Stimulated activated CD8-positive, alpha-beta memory T cell treated with anti-CD3 and anti-CD28 coated beads, Interleukin-7, amount 100 ng/mL, for 48 hours (primary cell): ENCODE data around the gene BACH1.
A peak's percentile ranks its signal among the peaks of the same experiment; 100 is the strongest.
"Not testable (repeated sequence)": the region's sequence is repeated elsewhere in the genome, so short reads cannot be mapped to it uniquely, and the experiment has no call there.

ENCODE experiments used
- DNase-seq, 2 donors: peaks; one replicate each; pipeline ENCODE4 v3.0.0-alpha.2; 2020; ENCODE audit warnings: low read depth in 1 of 2; ENCODE audit errors: extremely low read depth in 1 of 2

The BACH1 gene

DNA sequence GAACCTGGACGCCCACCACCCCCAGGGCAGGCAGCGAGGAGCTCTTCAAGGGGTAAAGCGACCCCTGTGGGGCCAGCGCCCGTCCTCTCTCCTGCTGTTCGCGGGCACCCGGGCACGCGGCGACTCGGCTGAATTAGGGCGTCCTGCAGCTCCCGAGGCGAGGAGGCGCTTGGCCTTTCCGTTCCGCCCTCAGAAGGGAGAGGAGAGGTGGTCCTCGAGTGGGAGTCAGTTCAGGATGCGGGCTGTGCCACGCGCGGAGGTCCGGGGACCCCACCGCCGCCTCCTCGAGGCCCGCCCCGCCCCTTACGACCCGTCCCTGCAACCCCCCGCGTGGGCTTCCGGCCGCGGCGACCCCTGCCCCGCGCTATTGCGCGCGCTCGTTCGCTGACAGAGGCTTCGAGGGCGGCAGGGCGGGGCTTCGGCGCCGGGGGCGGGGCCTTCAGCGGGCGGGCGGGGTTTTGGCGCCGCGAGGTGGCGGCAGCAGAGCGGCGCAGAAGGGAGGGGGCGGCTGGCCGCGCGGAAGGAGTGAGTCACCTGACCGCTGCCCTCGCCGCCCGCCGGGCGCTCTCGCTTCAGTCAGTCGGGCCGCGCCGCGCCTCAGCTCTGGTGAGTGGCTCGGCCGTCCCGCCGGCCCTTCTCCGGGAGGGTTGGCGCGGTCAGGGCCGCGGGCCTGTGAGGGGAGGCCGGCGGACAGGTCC lies at the start of gene BACH1:
Gene BACH1, plus strand, starts transcription at position 575 of the 698 bp plus-strand sequence. CDS start 22,359 bp downstream, outside the sequence.
- peak; percentile 73 to 84 for DNase-seq

DNA sequence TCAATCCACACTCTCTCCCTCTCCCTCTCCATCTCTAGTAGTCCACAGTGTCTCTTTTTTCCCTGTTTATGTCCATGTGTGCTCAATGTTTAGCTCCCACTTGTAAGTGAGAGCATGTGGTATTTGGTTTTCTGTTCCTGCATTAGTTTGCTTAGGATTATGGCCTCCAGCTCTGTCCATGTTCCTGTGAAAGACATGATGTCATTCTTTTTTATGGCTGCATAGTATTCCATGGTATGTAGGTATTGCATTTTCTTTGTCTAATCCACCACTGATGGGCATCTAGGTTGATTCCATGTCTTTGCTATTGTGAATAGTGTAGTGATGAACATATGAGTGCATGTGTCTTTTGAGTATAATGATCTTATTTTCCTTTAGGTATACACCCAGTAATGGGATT lies 49.4 kb upstream of the BACH1 start:
- not testable (repeated sequence) for DNase-seq

DNA sequence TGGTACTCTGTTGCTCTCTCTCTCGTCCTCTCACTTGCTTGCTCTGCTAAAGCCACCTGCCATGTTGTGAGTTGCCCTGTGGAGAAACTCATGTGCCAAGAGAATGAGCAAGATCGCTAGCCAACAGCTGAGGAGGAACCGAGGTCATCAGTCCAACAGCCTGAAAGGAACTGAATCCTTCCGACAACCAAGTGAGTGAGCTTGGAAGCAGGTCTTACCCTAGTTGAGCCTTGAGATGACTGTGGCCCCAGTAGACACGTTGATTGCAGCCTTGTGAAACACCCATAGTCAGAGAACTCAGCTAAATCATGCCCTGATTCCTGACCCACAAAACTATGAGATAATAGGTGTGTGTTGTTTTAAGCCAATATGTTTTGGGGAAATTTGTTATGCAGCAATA lies 48.1 kb upstream of the BACH1 start:
- no peak for DNase-seq

DNA sequence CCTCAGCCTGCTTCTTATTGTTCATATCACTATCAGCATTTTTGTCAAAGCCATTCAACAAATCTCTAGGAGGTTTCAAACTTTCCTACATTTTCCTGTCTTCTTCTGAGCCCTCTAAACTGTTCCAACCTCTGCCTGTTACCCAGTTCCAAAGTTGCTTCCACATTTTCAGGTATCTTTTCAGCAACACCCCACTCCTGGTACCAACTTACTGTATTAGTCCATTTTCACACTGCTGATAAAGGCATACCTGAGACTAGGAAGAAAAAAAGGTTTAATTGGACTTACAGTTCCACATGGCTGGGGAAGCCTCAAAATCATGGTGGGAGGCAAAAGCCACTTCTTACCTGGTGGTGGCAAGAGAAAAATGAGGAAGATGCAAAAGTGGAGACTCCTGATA lies 44.9 kb upstream of the BACH1 start:
- DNase-seq: not testable (repeated sequence)

DNA sequence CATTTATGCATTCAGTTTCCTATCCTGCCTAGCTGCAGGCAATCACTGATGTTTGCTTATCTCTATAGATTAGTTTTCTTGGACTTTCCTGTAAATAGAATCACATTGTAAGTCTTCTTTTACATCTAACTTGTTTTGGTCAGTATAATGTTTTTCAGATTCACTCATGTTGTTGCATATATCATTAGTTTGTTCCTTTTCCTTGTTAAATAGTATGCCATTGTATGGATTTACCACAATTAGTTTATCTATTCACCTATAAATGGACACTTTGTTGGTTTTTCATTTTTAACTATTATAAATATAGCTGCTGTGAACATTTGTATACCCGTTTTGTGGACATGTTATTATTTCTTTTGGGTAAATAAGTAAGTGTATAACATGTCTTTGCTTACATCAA lies 44.2 kb upstream of the BACH1 start:
- DNase-seq: no peak

DNA sequence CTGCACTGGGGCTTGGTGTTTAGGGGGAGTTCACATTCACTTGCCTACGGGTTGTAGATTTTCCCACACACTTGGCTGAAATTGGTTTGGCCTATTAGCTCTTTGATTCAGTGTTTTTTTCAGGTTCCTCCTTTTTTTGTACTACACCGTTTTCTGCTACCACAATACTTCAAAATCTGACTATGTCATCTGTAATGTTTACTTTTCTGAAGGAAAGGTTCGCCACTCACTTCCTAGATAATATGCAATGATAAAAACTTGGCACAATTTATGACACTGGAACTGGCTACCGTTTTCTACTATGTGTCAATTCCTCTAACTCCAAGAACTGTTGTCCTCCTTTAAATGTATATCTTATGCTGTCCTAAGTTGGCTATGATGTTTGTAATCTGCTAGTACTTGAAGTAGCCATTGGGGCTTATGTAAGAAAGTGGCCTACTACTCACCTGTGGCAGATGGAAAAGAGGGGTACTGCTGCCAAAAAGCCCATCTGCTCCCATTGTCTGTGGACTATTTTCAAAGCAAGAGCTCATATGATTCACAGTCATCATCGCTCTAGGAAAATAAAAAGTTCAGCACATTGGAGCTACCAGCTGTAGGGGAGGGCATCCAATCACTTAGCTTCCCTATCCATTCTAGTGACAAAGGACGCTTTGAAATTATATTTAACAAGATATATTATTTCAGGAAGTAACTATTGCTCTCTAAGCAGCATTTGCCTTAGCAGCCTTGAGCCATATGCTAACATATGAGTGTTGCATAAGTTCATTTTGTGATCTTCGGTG lies 42.4 kb upstream of the BACH1 start:
- no peak for DNase-seq

DNA sequence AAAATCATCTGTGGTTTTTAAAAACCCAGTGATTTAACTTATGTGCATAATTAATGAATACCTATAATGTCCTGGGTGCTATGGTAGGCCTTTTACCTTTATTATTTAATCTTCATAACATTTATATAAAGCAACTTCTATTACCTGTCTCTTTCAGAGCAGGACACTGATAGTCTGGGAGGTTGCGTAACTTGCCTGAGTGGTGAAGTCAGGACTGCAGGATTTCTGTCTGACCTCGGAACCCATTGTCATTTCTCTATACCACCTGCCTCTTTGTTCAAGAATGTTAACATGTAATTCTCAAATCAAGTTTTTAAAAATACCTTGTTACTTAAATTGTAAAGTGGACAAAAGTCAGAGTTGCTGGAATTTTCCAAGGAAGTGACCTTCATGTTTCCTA lies 41.0 kb upstream of the BACH1 start:
- DNase-seq: no peak

DNA sequence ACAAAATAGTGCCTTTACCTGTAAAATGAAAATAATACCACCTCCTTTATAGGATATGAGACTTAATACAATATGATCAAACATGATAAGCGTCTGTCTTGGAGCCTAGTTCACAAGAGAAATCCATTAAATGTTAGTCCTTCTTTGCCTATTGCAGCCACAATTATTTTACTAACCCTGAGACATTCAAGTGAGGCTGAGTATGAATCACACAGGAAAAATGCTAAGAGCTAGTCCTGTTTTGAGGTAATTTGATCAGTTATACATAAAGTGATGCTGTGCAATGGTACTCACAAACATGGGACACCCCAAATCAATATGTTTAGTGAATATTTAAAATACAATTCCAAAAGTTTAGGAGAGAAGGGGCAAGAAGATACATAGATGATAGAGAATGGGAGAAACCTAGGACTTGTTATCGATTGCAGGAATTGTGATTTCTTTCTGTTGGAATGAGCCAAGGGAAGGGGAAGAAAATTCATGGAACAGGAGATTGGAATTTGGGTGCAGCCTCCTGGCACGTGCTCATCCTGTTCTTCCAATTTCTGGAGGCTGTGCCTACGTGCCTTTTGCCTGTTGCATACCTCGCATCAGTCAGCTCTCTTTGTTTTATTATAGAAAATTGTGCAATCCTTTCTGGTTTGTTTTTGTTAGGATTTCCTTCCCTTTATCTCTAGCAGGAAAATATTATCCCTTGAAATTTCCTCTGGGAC lies 39.9 kb upstream of the BACH1 start:
- DNase-seq: no peak

DNA sequence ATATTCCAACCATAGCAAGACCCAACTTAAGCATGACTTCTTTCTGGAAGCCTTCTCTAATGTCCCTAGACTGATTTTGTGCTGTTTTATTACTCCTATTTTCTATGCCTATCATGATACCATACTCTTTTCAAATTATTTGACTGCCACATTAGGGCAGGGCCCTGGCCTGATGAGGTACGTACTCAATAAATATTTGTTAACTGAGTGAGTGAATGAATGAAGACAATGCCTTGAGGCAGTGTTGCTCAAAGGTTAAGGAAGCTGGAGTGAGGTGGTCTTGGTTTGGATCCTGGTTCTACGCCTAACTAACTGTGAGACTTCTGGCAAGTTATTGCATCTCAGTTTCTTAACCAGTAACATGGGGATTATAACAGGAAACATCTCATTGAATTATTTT lies 38.3 kb upstream of the BACH1 start:
- no peak for DNase-seq

DNA sequence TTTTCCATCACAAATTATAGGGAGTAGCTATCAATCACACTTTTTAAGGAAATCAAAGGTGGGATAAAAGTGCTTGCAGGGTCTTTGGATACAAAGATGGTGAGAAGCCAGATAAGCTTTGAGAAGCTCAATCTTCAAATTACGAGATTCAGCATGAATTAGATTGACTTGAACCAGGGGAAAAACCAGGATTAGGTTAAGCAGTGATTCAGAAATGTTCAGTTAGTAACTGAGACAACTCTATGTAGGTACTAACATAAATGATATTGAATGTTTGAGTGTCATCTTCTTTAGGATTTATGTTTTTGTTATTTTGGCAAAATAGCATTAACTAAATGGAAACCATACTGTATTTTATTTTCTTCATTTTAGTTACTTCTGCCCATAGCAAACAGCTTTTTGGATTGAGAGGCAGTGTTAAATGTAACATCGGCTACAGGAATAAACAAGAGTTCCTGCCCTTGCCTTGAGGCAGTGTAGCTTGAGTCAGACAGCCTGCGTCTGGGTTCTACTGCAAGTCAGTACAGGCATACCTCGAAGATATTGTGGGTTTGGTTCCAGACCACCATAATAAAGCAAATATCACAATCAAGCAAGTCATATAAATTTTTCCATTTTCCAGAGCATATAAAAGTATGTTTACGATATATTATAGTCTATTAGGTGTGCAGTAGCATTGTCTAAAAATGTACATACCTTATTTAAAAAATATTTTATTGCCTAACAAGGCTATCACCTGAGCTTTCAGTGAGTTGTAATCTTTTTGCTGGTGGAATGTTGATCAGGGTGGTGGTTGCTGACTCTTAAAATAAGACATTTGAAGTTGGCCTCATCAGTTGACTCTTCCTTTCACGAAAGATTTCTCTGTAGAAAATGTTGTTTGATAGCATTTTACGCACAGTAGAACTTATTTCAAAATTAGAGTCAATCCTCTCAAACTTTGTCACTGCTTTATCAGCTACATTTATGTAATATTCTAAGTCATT lies 36.9 kb upstream of the BACH1 start:
- no peak for DNase-seq

DNA sequence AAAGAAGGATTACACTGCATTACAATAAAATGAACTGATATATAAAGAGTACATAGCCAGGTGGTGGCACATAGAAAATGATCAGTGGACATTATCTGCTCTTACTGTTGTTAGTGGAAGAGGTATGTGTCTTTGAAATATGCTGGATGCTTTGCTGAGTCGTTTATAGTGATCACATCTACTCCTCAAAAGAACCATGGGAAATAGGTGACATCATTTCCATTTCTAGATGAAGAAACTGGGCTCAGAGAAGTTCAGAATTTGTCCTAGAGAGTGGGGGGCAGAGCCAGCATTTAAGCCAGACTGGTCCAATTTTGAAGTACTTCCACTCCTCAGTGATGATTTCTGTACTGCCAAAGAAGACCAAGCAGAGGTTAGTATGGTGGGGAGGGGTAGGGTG lies 34.0 kb upstream of the BACH1 start:
- DNase-seq: no peak

DNA sequence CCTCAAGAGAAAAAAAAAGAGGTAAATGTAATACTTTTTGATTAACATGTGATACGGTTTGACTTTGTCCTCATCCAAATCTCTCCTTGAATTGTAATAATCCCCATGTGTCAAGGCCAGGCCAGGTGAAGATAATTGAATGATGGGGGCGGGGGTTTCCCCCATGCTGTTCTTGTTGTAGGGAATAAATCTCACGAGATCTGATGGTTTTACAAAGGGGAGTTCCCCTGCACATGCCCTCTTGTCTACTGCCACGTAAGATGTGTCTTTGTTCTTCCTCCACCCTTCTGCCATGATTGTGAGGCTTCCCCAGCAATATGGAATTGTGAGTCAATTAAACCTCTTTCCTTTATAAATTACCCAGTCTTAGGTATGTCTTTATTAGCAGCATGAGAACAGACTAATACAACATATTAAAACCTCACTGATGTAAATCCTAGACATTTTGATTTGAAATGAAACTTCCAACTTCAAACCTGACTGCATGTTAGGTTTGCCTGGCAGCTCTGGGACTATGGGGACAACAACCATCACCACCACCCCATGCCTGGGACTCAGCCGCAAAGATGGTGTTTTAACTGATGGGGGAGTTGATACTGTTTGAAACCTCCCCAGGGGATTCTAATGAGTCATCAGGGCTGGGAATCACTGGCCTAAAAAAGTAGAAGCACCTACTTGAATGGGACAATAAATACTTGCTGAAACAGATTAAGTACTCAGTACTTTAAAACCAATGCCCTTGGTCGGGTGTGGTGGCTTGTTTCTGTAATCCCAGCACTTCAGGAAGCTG lies 32.8 kb upstream of the BACH1 start:
- no peak for DNase-seq

DNA sequence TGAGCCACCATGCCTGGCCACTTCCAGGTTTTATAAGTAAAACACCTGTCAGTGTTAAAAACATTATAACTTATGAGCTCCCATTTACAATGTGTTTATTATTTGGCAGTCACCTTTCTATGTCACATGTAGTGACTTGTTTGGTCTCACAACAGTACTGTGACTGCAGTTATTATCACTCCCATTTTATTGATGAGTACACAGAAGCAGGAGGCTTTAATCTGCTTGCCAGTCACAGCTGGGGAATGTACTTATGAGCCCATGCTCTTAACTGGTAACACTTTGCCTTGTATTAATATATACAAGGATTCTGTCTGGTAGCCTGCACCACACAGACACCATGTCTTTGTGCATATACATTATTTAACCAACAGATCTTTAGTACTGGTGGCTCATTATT lies 31.1 kb upstream of the BACH1 start:
- no peak for DNase-seq

DNA sequence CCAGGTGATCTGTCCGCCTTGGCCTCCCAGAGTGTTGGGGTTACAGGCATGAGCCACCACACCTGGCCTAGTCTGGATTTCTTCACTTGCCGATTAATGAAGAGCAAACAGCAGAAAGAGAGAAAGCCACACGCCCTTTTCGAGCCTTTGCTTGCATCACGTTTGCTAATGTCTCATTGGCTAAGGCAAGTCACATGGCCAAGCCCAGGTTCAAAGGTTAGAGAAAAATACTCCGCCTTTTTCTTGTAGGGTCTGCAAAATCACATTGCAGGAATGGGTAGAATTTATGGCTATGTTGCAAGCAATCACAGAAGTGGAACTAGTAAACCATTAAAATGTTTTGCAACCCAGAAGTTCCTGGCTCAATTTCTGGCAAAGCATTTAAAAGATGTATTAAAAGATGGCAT lies 26.8 kb upstream of the BACH1 start:
- DNase-seq: no peak

DNA sequence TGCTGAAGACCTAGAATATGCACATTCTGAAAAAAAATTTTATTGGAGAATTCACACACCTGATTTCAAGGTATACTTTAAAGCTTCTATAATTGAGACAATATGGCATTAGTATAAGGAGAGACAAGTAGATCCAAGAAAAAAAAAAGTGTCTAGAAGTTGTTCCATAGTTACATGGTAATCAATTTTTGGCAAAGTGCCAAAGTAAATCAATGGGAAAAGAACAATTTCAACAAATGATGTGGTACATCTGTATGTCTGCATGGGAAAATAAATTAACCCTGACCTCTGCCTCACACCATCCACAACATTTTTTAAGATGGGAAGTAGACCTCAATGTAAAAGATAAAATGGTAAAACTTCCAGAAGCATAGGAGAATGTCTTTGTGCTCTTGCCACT lies 21.3 kb upstream of the BACH1 start:
- no peak for DNase-seq

DNA sequence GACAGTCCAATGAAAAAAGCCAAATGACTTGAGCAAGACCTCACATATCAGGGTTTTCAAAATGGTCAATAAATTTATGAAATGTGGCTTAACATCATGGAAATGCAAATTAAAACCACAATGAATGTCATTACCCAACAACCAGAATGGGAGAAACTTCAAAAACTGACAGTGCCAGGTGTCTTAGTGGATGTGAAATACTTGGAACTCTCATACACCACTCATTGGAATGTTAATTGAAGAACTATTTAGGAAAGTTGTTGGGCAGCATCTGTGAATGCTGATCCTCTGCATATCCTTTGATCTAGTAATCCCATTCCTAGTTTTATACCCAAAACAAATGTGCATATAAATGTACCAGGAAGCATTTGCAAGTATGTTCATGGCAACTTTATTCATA lies 19.2 kb upstream of the BACH1 start:
- DNase-seq: no peak

DNA sequence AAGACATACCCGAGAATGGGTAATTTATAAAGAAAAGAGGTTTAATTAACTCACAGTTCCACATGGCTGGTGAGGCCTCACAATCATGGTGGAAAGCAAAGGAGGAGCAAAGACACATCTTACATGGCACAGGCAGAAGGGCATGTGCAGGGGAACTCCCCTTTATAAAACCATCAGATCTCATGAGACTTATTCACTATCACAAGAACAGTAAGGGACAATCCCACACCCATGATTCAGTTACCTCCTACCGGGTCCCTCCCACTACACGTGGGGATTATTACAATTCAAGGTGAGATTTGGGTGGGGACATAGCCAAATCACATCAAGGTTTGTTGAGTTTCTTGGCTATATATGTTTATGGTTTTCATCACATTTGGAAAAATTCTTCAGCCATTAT lies 16.9 kb upstream of the BACH1 start:
- not testable (repeated sequence) for DNase-seq

DNA sequence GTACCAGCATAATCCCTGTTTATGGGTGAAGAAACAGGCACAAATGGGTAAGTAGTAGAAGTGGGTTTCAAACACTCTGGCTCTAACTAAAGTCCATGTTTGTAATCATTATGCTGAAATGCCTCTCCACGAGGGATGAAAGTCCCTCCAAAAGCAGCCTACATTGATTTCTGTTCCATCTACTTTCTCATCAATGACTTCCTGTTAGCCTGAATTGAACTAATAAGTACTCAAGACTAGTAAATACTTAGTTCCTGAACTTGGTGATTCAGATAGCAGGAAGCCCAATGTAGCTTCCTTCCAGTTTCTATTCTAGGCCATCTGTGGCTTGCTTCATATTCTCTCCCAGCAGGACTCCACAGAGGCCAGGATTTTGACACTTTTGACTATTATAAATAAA lies 11.3 kb upstream of the BACH1 start:
- no peak for DNase-seq

DNA sequence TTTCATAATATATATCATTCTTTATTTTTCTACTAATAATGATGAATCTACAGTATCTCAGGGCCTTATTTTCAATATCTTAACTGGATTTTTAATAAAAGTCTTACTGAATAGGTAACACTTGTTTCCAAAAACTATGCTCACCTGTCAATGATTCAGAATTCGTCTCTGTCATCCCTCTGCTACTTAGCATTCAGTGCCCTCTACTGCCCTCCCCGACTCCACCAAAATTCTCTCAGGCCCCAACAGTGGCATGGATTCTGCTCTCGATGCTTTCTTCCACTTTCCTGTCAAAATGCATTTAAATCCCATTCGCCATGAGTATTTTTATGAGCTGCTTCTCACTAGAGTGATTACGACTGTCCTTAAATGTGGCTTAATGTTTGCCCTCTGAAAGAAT lies 10.5 kb upstream of the BACH1 start:
- DNase-seq: no peak

DNA sequence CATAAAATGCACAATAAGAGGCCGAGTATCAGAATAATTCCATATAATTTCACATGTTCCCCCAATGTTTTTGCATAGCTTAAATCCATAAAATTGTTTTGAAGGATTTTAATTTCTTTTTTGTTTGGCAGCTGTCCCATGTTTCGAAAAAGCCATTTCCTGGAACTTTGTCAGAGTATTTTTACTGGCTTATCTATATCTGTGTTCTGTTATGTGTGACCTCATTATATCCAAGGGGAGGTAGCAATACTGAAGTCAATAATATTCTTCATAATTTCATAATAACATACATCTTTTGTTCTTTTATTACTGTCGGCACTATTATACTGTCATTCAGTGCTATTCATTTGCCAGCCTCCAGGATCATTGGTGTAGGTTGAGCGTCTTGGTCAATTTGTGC lies 9.4 kb upstream of the BACH1 start:
- DNase-seq: no peak
